CD4-positive, CD25-positive, alpha-beta regulatory T cell (primary cell): ENCODE results near the gene AOAH. TPM values are rescaled to one million over a fixed set of nuclear protein-coding genes. Genes with fewer than 3 reads are reported as not detected.

ENCODE experiments used
- ATAC-seq, 2 donors: fragments of 150-1000 bp; cut with Tn5 transposase; one replicate each; pipeline ENCODE4 v1.10.0; 2021; ENCODE audit warnings: low read depth in 2 of 2, moderate number of reproducible peaks in 2 of 2, moderate library complexity in 1 of 2
- DNase-seq, 3 donors: peaks; one replicate each; pipeline versions ENCODE4 v3.0.0 to v3.0.0-alpha.2; 2012 to 2022; ENCODE audit warnings: mixed read lengths in 1 of 3
- H3K27ac ChIP-seq: one replicate; pipeline ENCODE4 v1.7.0; 2013; ENCODE audit warnings: mild to moderate bottlenecking, low read length; ENCODE audit not compliant: insufficient read depth, poor library complexity, severe bottlenecking
- H3K27me3 ChIP-seq: one replicate; pipeline ENCODE4 v1.7.0; 2013; ENCODE audit warnings: low read length; ENCODE audit not compliant: control insufficient read depth, insufficient read depth
- H3K36me3 ChIP-seq: one replicate; pipeline ENCODE4 v1.7.0; 2013; ENCODE audit warnings: mild to moderate bottlenecking, low read length, moderate library complexity; ENCODE audit not compliant: control insufficient read depth, insufficient read depth
- H3K4me1 ChIP-seq: 2 replicates; pipeline ENCODE4 v1.7.0; 2013; ENCODE audit warnings: mild to moderate bottlenecking, low read length; ENCODE audit not compliant: insufficient read depth, control insufficient read depth, poor library complexity, severe bottlenecking
- H3K4me3 ChIP-seq: one replicate; pipeline ENCODE4 v1.7.0; 2013; ENCODE audit warnings: low read depth, mild to moderate bottlenecking, low read length, moderate library complexity
- H3K9me3 ChIP-seq, 2 experiments: 1 replicate in 1 of 2; 2 replicates in 1 of 2; pipeline ENCODE4 v1.7.0; 2013; ENCODE audit warnings: low read length in 2 of 2, mild to moderate bottlenecking in 1 of 2, moderate library complexity in 1 of 2; ENCODE audit not compliant: control insufficient read depth in 2 of 2
- H3K27ac Mint-ChIP-seq, 3 donors: one replicate each; pipeline ENCODE4 v1.8.0; 2020 to 2022; ENCODE audit warnings: mild to moderate bottlenecking in 3 of 3, mixed read lengths in 3 of 3, moderate library complexity in 2 of 3
- H3K27me3 Mint-ChIP-seq: one replicate; pipeline ENCODE4 v1.8.0; 2022; ENCODE audit warnings: mild to moderate bottlenecking, mixed read lengths
- H3K36me3 Mint-ChIP-seq: one replicate; pipeline ENCODE4 v1.8.0; 2020; ENCODE audit warnings: mixed read lengths
- H3K4me1 Mint-ChIP-seq, 4 donors: one replicate each; pipeline ENCODE4 v1.8.0; 2020 to 2022; ENCODE audit warnings: mixed read lengths in 4 of 4, mild to moderate bottlenecking in 1 of 4
- H3K4me3 Mint-ChIP-seq, 4 donors: one replicate each; pipeline ENCODE4 v1.8.0; 2020 to 2022; ENCODE audit warnings: mild to moderate bottlenecking in 4 of 4, mixed read lengths in 4 of 4, moderate library complexity in 3 of 4
- H3K9me3 Mint-ChIP-seq, 7 donors: one replicate each; pipeline ENCODE4 v1.8.0; 2020 to 2022; ENCODE audit warnings: mixed read lengths in 7 of 7, mild to moderate bottlenecking in 3 of 7, moderate library complexity in 2 of 7
- polyA plus RNA-seq, 4 donors: library from polyadenylated mRNA; unstranded; fragments of 300-500 nt; fragmentation: Illumina TruSeq; gene quantifications; one replicate each; pipeline ENCODE4 v1.2.3, GENCODE V29; 2021
- total RNA-seq: library from RNA; stranded (reverse); gene quantifications from one replicate; pipeline ENCODE4 v1.2.3, GENCODE V29; 2022

Gene AOAH
- total and polyA plus RNA-seq, 5 donors from 2014 or later: 0.46 to 5.7 (median 1.5) TPM

DNA sequence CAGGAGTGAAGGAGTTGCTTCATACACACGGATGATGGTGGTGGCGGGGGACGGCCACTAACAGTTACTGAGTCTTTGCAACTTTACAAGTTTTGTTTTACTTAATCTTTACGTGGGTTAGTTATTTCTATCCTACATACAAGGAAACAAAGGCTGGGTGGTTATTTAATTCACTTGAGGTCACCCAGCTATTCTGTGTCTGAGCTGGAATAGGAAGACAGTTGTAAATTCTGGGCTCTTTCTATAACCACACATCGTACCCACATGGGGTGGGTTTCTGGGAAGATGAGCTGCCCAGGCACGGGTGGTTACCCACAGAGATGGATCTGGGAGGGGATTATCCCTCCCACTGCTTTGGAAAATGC, 196.8 kb downstream of the AOAH start:
- DNase-seq (no peak), ATAC-seq (no peak)
- H3K27me3 ChIP-seq: peaks cover 2% of the 10 kb centered on the region
- no peak overlapping the region for H3K27ac ChIP-seq
- H3K4me3 ChIP-seq: no peak overlapping the region
- Mint-ChIP-seq H3K4me1 (no peaks in the 10 kb centered on the region), H3K27ac (no peak overlapping the region), H3K27me3 (peaks cover 14% of the 10 kb centered on the region), H3K36me3 (peaks cover 5% of the 10 kb centered on the region), H3K4me3 (no peak overlapping the region), H3K9me3 (peaks cover 0 to 3% (median 0%) of the 10 kb centered on the region in 7 donors)
- H3K36me3 ChIP-seq: no peaks in the 10 kb centered on the region
- H3K4me1 ChIP-seq: no peaks in the 10 kb centered on the region
- no peaks in the 10 kb centered on the region for H3K9me3 ChIP-seq

DNA sequence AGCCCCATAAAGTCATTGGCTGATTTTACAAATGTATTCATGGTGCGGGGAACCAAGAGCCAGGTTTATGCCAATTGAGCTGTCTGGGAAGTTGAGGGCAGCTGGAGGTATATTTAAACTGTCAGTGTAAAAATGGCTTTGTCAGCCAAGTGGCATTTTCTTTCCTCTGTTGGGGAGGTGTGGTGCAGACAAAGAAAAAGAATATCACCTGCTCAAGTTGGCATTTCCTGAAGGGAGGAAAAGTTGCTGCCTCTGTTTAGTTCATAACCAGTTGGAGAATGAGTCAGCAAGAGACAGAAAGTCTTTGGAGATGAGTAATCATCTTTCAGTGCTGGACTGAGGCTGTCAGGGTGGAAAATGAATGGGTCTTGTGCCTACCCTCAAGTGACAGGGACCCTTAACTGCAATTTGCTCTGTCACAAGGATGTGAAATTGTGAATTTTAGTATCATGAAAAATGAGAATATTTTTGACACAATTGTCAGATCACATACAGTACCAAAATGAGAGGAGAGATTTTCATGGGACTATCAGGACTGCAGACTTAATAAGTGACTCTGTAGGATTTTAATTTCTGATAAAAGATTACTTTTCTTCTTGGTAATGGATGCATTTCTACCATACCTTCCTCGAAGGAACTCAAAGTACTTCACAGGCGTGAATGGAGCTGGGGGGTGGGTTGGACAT, 197.3 kb downstream of the AOAH start:
- no peaks in the 10 kb centered on the region for H3K36me3 ChIP-seq
- H3K27me3 ChIP-seq: peaks cover 2% of the 10 kb centered on the region
- no peak overlapping the region for H3K27ac Mint-ChIP-seq
- no peak overlapping the region for H3K27ac ChIP-seq
- no peak overlapping the region for H3K4me3 Mint-ChIP-seq
- H3K4me1 ChIP-seq: no peaks in the 10 kb centered on the region
- H3K36me3 Mint-ChIP-seq: peaks cover 5% of the 10 kb centered on the region
- ATAC-seq (no peak), DNase-seq (peak in 1 of 3 donors; percentile 11)
- H3K9me3 Mint-ChIP-seq: peaks cover 0 to 3% (median 0%) of the 10 kb centered on the region in 7 donors
- no peak overlapping the region for H3K4me3 ChIP-seq
- peaks cover 17% of the 10 kb centered on the region for H3K27me3 Mint-ChIP-seq
- no peaks in the 10 kb centered on the region for H3K4me1 Mint-ChIP-seq
- no peaks in the 10 kb centered on the region for H3K9me3 ChIP-seq

DNA sequence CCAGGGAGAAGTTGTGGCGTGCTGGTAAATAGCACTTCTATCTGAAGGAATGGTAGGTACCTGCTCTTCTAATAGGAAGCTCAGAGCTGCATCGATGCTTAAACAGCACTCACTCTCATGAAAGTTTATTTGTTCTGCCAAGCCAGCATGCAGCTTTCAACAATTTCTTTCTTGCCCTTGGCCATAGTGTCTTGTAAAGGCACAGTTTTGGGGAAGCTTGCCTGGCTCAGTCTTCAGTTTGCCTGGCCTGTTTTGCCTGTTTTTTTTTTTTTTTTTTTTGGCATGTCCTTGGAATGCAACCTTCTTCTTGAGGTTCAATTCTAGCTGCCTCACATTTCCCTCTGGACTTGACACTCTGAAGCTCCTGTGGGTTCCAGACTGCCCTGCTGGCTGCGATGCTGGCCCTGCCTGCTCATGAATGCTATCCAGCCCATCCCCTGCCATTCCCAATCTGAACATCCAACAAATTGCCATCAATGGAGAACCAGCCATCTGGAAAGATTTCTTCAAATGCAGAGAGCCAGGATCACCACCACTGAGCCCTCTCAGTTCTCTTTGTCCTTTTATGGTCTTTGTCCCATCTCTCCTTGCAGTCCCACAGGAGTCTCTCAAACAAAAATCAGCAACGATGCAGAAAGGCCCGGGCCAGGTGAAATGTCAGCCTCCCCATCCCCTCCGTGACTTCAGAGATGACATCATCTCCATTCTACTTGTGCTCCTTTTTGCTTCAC, 200.8 kb downstream of the AOAH start:
- DNase-seq (no peak), ATAC-seq (no peak)
- no peak overlapping the region for H3K4me3 Mint-ChIP-seq
- H3K4me1 Mint-ChIP-seq: no peaks in the 10 kb centered on the region
- Histone ChIP-seq H3K27me3 (peaks cover 2% of the 10 kb centered on the region), H3K36me3 (no peaks in the 10 kb centered on the region), H3K4me1 (no peaks in the 10 kb centered on the region), H3K9me3 (no peaks in the 10 kb centered on the region), H3K4me3 (no peak overlapping the region), H3K27ac (no peak overlapping the region)
- H3K9me3 Mint-ChIP-seq: peaks cover 0 to 2% (median 0%) of the 10 kb centered on the region in 7 donors
- peaks cover 26% of the 10 kb centered on the region for H3K27me3 Mint-ChIP-seq
- peaks cover 5% of the 10 kb centered on the region for H3K36me3 Mint-ChIP-seq
- peak overlapping the region in 1 of 3 donors; percentile 72 for H3K27ac Mint-ChIP-seq

DNA sequence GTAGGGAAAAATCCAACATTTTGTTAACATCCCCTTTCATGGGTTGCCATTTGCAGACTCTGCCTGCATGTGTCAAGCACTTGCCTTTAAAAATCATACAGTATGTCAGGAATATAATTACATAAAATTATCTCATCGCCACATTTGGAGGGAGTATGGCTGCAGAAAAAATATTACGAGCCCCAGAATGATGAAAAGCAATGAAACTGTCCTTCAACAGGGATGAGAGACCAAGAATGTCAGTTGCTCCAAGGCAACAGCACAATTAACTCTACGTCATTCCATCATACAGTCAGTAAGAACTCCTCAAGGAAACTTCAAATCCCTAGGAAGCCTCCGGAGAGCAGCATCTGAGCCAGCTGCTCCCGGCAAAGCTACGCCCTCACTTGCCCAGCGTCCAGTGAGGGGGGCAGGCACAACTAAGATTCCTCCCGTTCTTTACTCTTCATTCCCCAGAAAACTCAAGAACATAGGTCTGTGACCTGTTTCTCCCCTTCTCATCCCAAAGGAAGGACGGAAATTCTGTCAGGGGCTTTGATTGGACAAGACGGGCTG, 201.8 kb downstream of the AOAH start:
- Mint-ChIP-seq H3K4me1 (no peaks in the 10 kb centered on the region), H3K9me3 (peaks cover 0 to 2% (median 0%) of the 10 kb centered on the region in 7 donors), H3K4me3 (no peak overlapping the region), H3K27ac (no peak overlapping the region), H3K36me3 (peaks cover 5% of the 10 kb centered on the region), H3K27me3 (peaks cover 26% of the 10 kb centered on the region)
- Histone ChIP-seq H3K4me3 (no peak overlapping the region), H3K4me1 (no peaks in the 10 kb centered on the region), H3K27ac (no peak overlapping the region), H3K36me3 (no peaks in the 10 kb centered on the region), H3K27me3 (peaks cover 2% of the 10 kb centered on the region), H3K9me3 (no peaks in the 10 kb centered on the region)
- ATAC-seq (no peak), DNase-seq (no peak)

DNA sequence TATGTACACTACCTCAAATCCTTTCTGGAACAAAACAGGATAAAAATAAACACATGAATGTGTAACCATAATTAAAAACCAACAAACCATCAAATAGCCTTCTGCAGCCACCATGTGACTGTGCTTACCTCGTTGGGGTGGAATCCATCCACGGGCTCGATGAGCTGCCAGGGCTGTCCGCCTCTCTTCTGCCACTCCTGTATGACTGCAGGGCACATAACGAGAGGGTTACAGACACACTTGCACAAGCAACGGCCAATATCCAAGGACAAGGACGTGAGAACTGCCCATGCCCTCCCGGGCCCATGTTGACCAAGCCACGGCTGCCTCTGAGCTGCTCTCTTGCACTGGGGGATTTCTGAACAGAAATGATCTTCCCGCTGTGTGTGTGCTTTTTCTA, 202.4 kb downstream of the AOAH start:
- Histone ChIP-seq H3K27me3 (peaks cover 2% of the 10 kb centered on the region), H3K36me3 (no peaks in the 10 kb centered on the region), H3K27ac (no peak overlapping the region), H3K4me3 (no peak overlapping the region), H3K4me1 (no peaks in the 10 kb centered on the region), H3K9me3 (no peaks in the 10 kb centered on the region)
- ATAC-seq: no peak
- Mint-ChIP-seq H3K36me3 (peaks cover 5% of the 10 kb centered on the region), H3K27ac (no peak overlapping the region), H3K27me3 (peaks cover 26% of the 10 kb centered on the region), H3K4me3 (no peak overlapping the region), H3K9me3 (peaks cover 0 to 2% (median 0%) of the 10 kb centered on the region in 7 donors), H3K4me1 (peaks cover 0 to 2% (median under 1%) of the 10 kb centered on the region in 4 donors)
- DNase-seq: no peak

DNA sequence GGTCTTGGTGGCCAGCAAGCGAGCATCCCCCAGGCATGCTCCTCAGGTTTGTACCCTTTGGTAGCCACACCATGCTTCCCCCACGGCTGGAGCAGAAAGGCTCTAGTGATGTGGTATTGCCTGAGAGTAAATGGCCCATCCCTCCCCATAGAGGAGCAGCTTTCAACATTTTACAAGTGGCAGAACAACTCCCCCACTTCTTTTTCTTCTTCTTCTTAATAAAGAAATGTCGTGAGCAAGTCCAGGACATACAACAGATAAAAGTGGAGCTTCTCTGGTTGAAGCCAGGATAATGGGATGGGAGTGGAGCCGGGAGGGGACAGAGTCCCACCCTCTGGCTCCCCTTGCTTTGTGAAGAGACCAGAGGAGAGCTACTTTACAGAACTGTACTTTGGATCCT, 203.2 kb downstream of the AOAH start:
- ATAC-seq (no peak), DNase-seq (no peak)
- H3K4me3 ChIP-seq: no peak overlapping the region
- H3K27me3 ChIP-seq: no peaks in the 10 kb centered on the region
- no peaks in the 10 kb centered on the region for H3K36me3 ChIP-seq
- H3K4me3 Mint-ChIP-seq: no peak overlapping the region
- no peak overlapping the region for H3K27ac Mint-ChIP-seq
- H3K4me1 ChIP-seq: no peaks in the 10 kb centered on the region
- peaks cover 0 to 2% (median under 1%) of the 10 kb centered on the region in 4 donors for H3K4me1 Mint-ChIP-seq
- H3K9me3 Mint-ChIP-seq: peaks cover 0 to 2% (median 0%) of the 10 kb centered on the region in 7 donors
- peaks cover 20% of the 10 kb centered on the region for H3K27me3 Mint-ChIP-seq
- no peaks in the 10 kb centered on the region for H3K9me3 ChIP-seq
- H3K36me3 Mint-ChIP-seq: peaks cover 5% of the 10 kb centered on the region
- H3K27ac ChIP-seq: no peak overlapping the region

DNA sequence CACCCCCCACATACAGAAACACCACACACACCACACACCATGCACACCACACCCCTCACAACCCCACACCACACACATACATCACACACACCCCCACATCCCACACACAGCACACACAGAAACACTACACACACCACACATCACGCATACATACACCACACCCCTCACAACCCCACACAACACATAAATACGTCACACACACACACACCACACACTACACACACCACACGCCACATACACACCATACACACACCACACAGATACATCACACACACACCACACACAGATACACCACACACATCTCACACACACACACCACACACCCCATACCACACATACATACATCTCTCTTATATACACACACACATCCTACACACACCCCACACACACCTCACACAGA, 208.4 kb downstream of the AOAH start:
- peak overlapping the region in 2 of 3 donors; percentile 29 to 52 for H3K27ac Mint-ChIP-seq
- Histone ChIP-seq H3K27ac (no peak overlapping the region), H3K36me3 (no peaks in the 10 kb centered on the region), H3K4me1 (no peaks in the 10 kb centered on the region), H3K27me3 (no peaks in the 10 kb centered on the region), H3K4me3 (no peak overlapping the region), H3K9me3 (no peaks in the 10 kb centered on the region)
- peaks cover 0 to 2% (median under 1%) of the 10 kb centered on the region in 4 donors for H3K4me1 Mint-ChIP-seq
- H3K9me3 Mint-ChIP-seq: peaks cover 0 to 1% (median 0%) of the 10 kb centered on the region in 7 donors
- no peaks in the 10 kb centered on the region for H3K36me3 Mint-ChIP-seq
- ATAC-seq: no peak
- no peak overlapping the region for H3K4me3 Mint-ChIP-seq
- DNase-seq: no peak
- H3K27me3 Mint-ChIP-seq: peaks cover 5% of the 10 kb centered on the region
